ENCODE results near the gene PCBP1.

- TF ChIP-seq CTCF (conservative IDR thresholded peaks at IDR 0.05 in 1 of 2, IDR thresholded peaks at IDR 0.05 in 1 of 2; ENCODE audit: low read depth in 1 of 2, low read length in 2 of 2), result no peak
- TF ChIP-seq EZH2 (IDR thresholded peaks at IDR 0.05; ENCODE audit: low read length, missing control alignments), result no peak
Observed at GRCh38 chr2:70111752-70112591, 24.7 kb downstream of the PCBP1 start.

Measured in fibroblast of lung (primary cell).